RKO (cell line): ENCODE results near the gene GOT1.
A peak's percentile ranks its signal among the peaks of the same experiment; 100 is the strongest.

Experiments
- DNase-seq: peaks from one replicate; pipeline ENCODE4 v3.0.0-alpha.2; 2016; ENCODE audit warnings: low spot score

Gene GOT1

DNA sequence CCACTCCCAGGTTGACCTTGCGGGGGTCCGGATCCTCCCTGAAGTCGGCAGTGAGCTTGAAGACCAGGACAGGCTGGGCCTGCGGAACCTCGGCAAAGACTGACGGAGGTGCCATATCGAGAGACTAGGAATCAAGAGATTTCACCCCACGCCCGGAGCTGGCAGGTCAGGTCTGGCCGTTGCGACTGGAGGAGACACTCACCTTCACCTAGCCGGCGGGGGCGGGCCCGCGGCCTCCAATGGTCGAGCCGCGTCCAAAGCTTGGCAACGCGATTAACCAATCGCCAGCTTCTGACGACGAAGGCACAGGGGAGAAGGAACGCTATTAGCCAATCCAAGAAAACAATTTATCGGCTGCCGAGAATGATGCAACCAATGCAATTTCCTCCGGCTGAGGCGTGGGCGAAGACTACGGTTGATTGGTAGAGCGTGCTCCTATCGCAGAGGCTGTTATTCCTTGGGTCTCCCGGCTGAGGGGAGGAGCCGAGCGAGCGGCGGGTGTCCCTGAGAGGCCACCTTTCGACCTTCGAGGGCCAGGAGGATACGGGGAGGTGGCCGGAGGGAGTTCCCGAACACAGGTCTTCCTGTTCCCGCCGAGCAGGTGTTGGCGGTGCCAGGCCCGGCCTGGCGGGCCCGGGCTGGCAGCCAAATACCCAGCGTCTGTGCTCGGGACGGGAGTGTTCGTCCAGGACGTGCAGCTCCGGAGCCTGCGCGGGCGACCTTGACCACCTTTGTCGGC is at the start of gene GOT1:
TSS of gene GOT1 (minus strand) at position 174 of the 739 bp plus-strand sequence. CDS start at position 115, 59 bp downstream.
- peak; percentile 99 for DNase-seq

DNA sequence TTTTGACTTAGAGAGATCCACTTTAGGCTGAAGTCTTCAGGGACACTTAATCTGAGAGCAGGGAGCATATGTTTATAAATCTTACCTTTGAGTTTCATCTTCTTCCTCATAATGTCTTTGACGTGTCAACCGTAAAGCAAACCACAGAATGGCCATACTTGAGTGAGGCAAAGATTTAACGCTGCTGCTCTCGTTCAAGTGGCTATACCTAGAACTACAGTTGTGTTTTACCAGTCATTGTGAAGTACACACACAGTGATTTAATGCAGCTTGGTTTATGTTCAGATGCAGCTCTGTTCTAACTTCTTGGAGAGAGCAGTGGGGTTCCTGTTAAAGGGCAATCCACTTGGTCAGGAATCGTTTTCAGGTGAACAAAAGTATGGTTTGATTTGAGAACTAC is 39.9 kb upstream of the GOT1 start:
- DNase-seq, result no peak

DNA sequence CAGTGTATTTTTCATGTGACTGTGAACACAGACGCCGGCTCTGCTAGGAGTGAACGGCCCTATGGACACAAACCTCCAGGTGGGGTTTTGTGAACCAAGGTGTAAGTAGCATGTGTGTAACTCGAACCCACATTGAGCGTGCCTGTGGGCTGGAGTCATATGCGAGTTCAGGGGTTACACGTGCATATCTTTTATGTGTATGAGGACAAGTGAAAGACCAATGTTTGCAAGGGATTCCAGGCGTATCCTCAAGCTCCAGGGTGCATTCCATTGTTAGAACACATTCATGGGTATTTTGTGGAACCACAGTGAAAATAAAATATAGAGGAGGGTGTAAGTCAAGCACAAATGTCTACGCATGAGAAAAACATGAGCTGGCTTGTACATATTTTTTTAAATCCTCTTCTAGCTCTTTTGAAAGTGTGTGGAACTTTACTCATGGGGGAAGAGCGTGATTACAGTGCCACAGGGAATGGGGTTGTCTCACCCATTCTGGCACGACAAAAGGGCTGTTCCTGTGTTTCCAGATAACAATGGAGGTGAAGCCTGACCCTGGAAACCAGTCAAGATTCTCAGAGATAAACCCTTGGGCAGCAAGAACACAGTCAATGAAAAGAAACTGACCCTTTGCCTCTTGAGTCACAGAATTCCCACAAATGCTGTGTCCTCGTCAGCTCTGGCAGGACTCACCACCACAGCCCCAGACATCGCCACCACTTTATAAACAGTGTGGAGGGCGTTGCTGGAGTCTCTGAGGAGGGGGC is 37.0 kb upstream of the GOT1 start:
- DNase-seq, result no peak

DNA sequence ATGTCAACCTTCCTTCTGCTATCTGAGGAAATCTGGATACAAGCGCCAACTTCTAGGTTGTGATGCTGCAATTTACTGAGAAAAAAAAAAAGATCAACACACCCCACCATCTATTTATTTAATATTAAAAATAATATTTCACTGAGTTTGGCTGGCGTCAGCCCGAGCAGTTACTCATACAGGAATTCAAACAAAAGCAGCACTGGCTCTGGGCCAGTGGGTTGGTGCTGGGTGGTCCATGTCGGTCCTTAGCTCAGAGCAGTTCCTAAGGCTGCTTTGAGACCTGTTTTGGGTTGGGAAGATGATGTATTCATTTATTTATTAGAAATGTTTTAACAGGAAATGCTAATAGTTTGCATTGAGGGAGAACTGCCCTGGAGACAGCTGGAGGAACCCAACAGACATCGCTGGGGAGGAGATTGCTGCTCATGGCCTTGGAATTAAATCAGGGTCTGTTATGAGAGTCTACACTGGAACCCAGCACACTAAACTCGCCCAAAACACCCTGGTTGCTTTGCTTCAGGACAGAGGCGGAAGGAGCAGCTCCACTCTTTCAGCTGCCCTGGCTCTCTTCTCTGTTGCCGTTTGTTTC is 36.3 kb upstream of the GOT1 start:
- DNase-seq, result no peak

DNA sequence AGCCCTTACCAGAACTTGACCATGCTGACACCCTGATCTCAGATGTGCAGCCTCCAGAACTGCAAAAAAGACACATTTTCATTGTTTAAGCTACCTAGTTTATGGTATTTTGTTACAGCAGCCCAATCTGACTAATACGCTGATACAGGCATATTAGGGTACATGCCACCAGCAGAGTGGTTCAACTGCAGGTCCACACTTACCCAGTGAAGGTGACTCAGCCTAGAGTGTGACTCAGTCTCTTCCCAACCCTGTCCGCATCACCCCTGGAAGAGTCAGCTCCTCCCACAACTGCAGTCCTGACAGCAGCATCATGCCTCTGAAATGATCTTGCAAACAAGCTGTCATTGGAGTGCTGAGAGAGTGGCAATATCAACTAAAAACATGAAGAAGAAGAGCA is 30.8 kb upstream of the GOT1 start:
- DNase-seq, result peak; percentile 81

DNA sequence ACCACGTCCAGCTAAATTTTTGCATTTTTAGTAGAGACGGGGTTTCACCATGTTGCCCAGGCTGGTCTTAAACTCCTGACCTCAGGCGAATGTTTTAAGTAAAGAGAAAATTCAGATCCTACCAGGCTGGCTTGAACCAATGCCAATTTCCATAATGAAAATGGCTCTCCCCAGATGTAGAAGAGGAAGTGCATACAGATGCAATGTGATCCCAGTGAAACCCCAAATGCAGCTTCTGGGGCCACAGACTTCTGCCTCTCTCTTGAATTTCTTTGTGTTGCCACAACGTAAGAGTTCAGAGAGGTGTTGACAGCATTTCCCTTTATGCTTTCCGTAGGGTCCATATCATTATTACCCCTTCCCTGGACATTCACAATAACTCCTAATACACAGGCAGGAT is 29.6 kb upstream of the GOT1 start:
- DNase-seq, result no peak

DNA sequence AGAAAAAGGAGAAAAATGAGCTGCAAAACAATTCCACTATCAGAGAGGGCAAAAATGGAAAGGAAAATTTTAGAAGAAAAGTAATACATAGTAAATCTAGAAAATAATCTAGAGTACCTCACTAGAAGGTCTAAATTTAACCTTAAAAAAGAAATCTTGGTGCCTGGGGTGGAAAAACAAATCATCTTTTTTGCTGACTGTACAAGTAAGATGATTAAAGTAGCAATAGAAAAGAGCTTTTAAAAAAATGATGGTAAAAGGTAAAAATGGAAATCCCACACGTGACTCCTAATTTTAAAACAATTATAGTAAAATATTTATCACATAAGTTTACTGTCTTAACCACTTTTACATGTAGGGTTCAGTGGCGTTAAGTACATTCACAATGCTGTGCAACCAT is 28.8 kb upstream of the GOT1 start:
- DNase-seq, result no peak

DNA sequence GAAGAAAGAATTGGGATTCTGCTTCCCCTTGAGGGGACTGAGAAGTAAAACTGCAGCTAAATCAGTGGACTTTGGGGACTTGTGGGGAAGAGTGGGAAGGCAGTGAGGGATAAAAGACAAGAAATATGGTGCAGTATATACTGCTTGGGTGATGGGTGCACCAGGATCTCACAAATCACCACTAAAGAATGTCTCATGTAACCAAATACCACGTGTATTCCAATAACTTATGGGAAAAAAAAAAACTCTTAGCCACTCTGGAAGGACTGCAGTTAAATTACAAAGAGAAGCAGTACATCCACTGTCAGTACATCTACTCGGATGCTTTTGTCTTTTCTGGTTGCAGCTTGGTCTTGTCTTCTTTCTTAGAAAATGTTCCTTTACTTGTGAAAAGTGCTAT is 27.4 kb upstream of the GOT1 start:
- no peak for DNase-seq

DNA sequence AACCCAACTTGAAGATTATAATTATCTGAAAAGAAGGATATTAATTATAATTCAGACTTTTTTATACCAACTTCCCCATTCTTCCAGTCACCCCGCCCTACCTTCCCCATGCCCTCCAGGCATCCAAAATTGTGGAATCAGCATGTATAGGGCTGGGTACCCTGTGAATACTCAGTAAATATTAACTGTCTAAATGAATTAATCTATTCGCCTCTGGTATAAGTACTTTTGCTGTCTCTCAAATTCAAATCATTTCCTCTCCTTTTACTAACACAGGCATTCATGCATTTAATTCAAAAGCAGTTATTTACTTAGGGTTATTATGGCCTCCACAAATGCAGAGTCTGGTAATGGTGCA is 26.5 kb upstream of the GOT1 start:
- no peak for DNase-seq

DNA sequence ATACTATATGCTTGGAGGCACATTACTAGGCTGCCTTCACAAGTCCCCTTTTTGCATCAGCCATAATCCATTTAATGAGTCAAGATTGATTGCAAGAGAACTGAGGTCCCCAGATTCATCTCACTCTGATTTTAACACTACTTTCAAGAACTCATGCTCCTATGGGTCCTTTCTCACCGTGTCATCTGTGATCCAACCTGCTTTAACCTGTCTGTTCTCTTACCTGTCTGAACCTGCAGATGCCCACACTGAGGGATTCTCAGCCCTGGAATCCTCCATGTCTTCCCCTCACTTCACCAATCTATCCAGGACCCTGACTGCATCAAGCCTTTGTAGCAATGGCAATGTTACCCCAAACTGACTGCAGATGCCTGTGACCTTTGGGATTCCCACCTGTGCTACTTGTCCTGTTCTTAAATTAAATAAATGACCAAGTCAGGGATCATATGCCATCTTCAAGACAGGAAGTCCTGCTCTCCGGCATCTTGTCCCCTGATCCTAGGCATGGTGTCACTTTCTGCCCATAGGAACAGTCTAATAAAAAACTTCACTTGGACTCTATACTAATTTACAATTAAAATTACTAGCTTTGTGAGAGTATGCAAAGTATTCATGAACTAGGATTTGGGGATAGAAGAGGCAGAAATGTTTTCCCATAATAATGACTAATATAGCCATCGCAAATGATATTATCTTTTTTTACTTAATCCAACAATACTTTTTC is 25.9 kb upstream of the GOT1 start:
- no peak for DNase-seq

DNA sequence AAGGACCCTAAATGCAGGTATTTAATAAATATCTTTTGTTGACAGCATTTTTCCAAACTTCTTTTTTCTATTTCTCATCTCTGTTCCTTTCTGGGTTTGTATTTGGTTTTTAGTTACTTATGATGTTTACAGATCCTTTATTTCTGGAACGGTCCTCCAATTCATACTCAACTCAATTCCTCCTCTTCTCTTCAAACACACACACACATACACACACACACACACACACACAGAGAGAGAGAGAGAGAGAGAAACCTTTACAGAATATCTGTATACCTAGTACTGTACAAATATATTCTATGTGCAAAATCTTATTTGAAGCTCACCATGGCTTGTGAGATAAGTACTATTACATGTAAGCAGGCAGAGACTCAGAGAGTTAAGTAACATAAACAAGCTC is 21.6 kb upstream of the GOT1 start:
- no peak for DNase-seq

DNA sequence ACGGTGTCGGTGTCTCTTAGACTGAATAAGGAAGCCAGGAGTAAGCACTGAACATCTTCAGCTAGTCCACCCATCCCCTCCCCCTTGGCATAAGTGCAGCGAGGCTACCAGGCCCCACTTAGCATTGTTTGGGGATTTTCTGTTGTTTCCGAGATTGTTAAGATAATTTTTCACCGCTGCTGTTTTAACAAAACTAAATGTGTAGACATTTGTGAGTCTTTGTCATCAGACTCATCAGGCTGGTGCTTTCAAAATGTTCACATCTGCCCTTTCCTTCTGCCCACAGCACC is 21.0 kb upstream of the GOT1 start:
- DNase-seq, result no peak

DNA sequence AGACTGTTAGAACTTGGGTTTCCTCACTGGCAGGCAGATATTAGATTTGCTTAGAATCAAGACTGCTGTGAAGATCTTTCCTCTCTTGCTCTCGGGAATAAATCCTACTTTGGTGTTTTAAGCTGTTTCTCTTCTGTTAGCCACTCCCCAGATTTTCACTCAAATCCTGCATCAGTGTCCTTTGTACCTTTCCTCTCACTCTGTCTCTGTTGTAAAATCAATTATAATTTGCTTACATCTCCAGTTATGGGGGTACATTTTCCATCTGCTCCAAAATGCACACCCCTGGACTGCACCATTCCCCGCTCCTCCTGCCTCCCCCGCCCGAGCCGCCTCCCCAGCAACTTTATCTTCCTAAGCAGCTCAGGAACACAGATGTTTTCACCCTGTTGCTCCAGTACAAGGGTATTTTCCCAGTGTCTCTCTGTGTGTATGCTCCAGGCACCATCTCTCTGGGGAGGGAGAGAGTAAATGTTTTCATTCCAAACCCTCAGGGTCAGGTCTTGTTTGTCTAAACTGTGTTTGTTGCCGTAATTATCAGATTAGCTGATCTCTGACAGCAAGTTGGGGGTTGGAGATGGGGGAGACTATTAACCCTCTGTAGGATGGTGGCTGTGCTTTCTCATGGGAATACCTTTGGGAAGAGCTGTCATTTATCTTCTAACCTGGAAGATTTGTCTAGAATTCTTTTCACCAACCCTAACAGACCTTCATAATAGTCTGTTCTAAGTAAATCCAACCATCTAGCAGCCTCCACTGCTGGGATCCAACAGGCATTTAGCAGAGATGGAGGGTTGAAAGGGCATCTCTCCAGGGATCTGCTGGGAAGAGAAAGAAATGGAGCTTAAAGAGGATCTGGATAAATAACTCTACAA is 20.4 kb upstream of the GOT1 start:
- no peak for DNase-seq

DNA sequence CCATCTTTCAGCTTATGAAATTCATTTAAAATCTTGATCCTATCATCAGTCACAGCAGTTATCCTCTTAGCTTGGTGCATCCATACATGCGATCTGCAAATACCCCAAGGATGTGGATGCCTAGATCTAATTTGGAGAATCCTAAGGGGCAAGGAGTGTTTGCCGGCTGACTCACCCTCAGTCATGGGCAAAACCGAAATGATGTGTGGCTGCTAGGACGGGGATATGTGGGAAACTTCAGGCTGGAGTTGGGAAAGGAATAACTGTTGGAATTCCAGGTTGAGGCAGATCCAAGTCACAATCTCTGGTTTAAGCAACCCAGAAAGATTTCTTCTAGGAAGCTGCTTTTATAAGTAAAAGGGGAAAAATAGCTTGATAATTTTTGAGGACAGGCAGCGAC is 19.7 kb upstream of the GOT1 start:
- DNase-seq, result no peak

DNA sequence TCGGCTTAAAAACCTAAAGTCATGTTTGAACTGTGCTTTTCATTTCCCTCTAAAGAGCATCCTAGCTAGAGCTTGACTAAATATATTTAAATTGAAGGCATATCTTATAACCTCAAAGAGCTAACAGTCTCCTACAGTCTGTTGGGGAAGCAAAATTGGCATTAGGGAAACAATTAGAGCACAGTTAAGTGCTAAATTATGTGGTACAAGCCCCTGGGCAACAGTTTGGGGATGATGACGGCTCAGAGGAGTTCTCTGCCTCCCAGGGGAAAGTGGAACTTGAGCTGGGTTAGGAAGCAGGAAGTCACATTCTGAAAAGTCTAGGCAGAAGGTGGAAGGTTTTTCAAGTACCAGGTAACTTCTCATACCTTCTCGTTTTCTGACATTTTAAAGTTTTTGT is 18.6 kb upstream of the GOT1 start:
- DNase-seq, result no peak

DNA sequence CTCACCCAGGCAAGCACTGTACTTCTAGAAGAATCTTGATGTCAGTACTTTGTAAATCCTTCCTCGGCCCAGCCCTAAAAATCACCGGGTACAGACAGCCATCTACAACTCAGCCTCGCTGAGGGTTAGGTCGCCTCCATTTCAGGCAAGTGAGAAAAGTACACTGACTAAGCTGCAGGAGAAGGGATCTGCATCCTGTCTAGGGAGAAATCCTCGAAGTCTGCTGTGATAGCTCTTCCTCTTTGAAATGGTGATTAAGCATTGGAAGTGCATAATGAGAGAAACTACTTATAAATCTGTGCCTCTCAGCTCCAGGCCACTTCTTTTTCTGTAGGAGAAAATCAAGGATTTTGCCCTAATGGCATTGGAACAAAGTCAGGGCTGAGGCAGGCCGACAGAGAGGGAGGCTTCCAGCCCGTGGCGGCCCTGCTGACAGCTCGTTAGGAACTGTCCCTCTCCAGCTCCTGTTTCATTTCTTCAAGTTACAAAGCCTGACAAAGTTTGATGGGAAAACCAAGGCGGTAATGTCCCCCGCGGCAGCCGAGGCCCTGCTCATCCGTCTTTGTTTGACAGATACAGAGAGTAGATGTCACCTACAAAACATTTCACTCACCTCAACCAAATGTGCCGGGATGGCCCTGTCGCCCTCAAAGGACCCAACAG is 14.1 kb upstream of the GOT1 start:
- no peak for DNase-seq

DNA sequence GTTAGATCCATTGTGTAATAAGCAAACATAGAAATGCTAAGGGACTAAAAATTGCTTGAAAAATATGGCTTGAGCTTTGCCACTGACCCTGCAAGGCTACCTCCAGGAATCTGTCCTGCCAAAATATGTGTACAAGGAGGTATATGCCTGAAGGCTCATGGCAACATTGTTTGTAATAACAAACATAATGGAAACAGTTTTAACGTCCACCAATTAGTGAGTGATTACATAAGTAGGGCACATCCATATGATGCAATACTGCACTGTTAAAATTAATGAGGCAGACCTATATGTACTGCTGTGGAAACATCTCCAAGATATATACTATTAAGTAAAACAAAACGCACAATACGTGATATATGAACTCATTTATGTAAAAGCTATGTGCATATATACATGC is 13.1 kb upstream of the GOT1 start:
- no peak for DNase-seq

DNA sequence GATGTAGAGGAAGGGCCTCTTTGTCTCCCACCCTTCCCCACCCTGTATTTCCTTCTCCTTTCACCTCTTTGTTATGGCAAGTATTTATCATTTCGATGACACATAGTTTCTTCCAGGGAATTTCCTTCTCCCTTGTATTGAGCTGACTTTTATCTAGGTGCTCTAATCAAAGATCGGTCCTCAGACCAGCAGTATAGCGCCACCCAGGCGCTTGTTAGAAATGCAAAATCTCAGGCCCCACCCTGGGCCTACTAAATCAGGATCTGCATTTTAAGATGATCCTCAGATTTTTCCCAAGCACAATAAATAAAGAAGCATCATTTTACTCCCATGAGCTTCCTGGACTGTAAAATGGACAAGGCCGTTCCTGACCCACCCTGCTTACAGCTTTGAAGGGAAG is 12.0 kb upstream of the GOT1 start:
- no peak for DNase-seq

DNA sequence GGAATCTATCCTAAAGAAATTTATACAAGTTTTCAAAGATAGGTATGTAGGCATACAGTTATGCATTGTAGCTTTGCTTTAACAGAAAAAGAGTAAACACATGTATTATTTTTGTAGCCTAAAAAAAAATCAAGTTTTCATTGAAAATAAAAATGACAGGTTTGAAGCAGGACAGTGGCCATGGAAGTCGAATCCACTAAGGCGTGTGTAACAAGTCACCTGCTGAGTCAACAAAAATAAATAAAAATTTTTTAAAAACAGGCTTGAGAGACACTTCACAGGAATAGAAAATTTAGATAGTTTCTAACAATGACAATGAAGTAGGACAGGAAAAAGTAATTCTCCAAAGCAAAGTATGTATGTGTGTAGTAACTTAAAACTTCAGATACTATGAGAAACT is 8.5 kb upstream of the GOT1 start:
- DNase-seq, result no peak

DNA sequence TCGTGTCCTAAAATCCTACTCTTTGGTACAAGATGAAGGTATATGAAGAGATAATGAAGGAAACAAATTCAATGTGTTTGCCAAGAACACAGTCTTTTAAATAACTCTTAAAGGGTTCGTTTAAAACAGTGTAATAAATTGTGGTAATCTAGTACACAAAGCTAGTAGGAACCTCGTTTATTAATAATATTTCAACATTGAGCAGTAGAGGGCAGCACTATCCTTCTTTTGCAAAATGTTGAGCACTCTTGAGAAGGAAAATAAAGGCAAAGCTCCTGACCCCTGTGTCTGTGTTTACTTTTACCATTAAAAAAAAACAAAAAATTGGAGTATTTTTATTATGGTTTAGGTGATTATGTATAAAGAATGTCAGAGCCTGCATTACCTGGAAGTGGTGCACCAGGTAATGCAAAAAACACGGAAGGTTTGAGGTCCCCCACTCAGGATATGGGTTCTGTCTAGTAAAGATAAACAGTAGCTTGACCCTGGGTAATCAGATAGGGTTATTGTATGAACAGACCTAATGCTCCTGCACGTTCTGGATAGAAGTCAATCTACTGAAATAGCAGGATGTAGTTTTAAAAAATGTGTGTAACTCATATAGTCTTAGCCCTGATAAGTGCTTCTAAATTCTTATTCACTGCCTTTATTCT is 5.7 kb upstream of the GOT1 start:
- peak; percentile 74 for DNase-seq
